Endodermal cell (in vitro differentiated cells): ENCODE data around the gene TMOD3. TPM values are rescaled to one million over a fixed set of nuclear protein-coding genes. Genes with fewer than 3 reads are reported as not detected.
A peak's percentile ranks its signal among the peaks of the same experiment; 100 is the strongest.

ENCODE experiments used
- DNase-seq: peaks from one replicate; pipeline ENCODE4 v3.0.0-alpha.2; 2017
- H3K27ac ChIP-seq: 2 replicates; pipeline ENCODE4 v1.5.1; 2013; ENCODE audit warnings: mild to moderate bottlenecking, low read depth, low read length, moderate library complexity
- H3K27me3 ChIP-seq: 2 replicates; pipeline ENCODE4 v1.6.1; 2013; ENCODE audit warnings: mild to moderate bottlenecking, low read length, moderate library complexity; ENCODE audit not compliant: insufficient read depth, control insufficient read depth, poor library complexity, severe bottlenecking
- H3K36me3 ChIP-seq: 2 replicates; pipeline ENCODE4 v1.7.0; 2013; ENCODE audit warnings: mild to moderate bottlenecking, low read length, moderate library complexity; ENCODE audit not compliant: control insufficient read depth, insufficient read depth
- H3K4me1 ChIP-seq: one replicate; pipeline ENCODE4 v1.7.0; 2013; ENCODE audit warnings: low read length; ENCODE audit not compliant: control insufficient read depth, insufficient read depth
- H3K4me3 ChIP-seq: 2 replicates; pipeline ENCODE4 v1.5.1; 2013; ENCODE audit warnings: mild to moderate bottlenecking, low read length, moderate library complexity
- H3K9ac ChIP-seq: 2 replicates; pipeline ENCODE4 v1.6.1; 2013; ENCODE audit warnings: mild to moderate bottlenecking, low read length, moderate library complexity; ENCODE audit not compliant: poor library complexity, severe bottlenecking; ENCODE audit errors: extremely low read depth
- H3K9me3 ChIP-seq: 2 replicates; pipeline ENCODE4 v1.6.1; 2013; ENCODE audit warnings: mild to moderate bottlenecking, low read length, moderate library complexity; ENCODE audit not compliant: control insufficient read depth
- H3K27ac Mint-ChIP-seq: 2 replicates; pipeline ENCODE4 v1.8.0; 2020; ENCODE audit warnings: mixed read lengths
- H3K27me3 Mint-ChIP-seq: 2 replicates; pipeline ENCODE4 v1.8.0; 2021; ENCODE audit warnings: mild to moderate bottlenecking, mixed read lengths; ENCODE audit not compliant: insufficient read depth
- H3K36me3 Mint-ChIP-seq: 2 replicates; pipeline ENCODE4 v1.8.0; 2020; ENCODE audit warnings: low read depth, mixed read lengths
- H3K4me1 Mint-ChIP-seq: 2 replicates; pipeline ENCODE4 v1.8.0; 2020; ENCODE audit warnings: mixed read lengths
- H3K4me3 Mint-ChIP-seq: 2 replicates; pipeline ENCODE4 v1.8.0; 2020; ENCODE audit warnings: mild to moderate bottlenecking, moderate library complexity, mixed read lengths
- H3K9me3 Mint-ChIP-seq: 2 replicates; pipeline ENCODE4 v1.8.0; 2020; ENCODE audit warnings: mild to moderate bottlenecking, mixed read lengths
- WGBS, 2 experiments: methylation state at CpG; one replicate each; pipeline versions ENCODE4 v1.1.5 to v1.1.7; 2013; ENCODE audit warnings: missing lambda C conversion rate in 2 of 2, mixed read lengths in 1 of 2; ENCODE audit not compliant: insufficient coverage in 1 of 2, insufficient read length in 1 of 2; 5-methylcytosine and 5-hydroxymethylcytosine counted together
- total RNA-seq, 2 donors: library from RNA; stranded (reverse); fragmentation: NEBNext Ultra II Directional in 1 of 2; extraction: Animal tissue kit (Norgen Biotek cat#: 25700) in 1 of 2; gene quantifications; 2 replicates in 1 of 2; 3 replicates in 1 of 2; pipeline ENCODE4 v1.2.1, GENCODE V29; 2021
- TF ChIP-seq, protein P1 (sequence below): fragments of 200-600 bp; sonication (generic); conservative IDR thresholded peaks from 2 replicates; pipeline ENCODE4 v1.5.0; 2021; ENCODE audit warnings: antibody characterized with exemption, mild to moderate bottlenecking

Gene TMOD3
- total RNA-seq, 2 donors from 2014 or later: 39.6 to 44.4 TPM

DNA sequence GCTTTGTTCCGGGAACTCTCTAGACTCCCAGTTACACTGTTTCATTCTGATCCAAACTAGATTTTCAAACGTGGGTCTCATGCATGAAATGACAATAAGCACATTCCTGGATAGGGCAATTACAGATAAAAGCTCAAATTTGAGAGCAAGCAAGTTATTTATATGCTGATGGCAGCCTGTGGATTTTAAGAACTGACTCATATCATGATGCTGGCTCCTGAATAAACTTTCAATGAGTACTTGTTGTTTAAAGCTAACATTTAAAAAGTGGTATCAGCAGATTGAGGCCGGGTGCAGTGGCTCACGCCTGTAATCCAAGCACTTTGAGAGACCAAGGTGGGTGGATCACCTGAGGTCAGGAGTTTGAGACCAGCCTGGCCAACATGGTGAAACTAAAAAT lies 75.5 kb downstream of the TMOD3 start:
- Mint-ChIP-seq H3K36me3 (peaks cover 69% of the 10 kb centered on the region), H3K4me3 (no peak overlapping the region), H3K27ac (no peak overlapping the region), H3K4me1 (no peaks in the 10 kb centered on the region), H3K27me3 (no peaks in the 10 kb centered on the region), H3K9me3 (no peaks in the 10 kb centered on the region)
- TF ChIP-seq, protein P1, sequence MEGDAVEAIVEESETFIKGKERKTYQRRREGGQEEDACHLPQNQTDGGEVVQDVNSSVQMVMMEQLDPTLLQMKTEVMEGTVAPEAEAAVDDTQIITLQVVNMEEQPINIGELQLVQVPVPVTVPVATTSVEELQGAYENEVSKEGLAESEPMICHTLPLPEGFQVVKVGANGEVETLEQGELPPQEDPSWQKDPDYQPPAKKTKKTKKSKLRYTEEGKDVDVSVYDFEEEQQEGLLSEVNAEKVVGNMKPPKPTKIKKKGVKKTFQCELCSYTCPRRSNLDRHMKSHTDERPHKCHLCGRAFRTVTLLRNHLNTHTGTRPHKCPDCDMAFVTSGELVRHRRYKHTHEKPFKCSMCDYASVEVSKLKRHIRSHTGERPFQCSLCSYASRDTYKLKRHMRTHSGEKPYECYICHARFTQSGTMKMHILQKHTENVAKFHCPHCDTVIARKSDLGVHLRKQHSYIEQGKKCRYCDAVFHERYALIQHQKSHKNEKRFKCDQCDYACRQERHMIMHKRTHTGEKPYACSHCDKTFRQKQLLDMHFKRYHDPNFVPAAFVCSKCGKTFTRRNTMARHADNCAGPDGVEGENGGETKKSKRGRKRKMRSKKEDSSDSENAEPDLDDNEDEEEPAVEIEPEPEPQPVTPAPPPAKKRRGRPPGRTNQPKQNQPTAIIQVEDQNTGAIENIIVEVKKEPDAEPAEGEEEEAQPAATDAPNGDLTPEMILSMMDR: no peak
- no peak for DNase-seq
- Histone ChIP-seq H3K4me1 (no peaks in the 10 kb centered on the region), H3K4me3 (no peak overlapping the region), H3K9ac (no peak overlapping the region), H3K27ac (no peak overlapping the region), H3K9me3 (no peaks in the 10 kb centered on the region), H3K27me3 (no peaks in the 10 kb centered on the region), H3K36me3 (peaks cover 57% of the 10 kb centered on the region)
- WGBS, 2 experiments: 76 to 80% methylated on average over 4 of the region's 4 CpGs

DNA sequence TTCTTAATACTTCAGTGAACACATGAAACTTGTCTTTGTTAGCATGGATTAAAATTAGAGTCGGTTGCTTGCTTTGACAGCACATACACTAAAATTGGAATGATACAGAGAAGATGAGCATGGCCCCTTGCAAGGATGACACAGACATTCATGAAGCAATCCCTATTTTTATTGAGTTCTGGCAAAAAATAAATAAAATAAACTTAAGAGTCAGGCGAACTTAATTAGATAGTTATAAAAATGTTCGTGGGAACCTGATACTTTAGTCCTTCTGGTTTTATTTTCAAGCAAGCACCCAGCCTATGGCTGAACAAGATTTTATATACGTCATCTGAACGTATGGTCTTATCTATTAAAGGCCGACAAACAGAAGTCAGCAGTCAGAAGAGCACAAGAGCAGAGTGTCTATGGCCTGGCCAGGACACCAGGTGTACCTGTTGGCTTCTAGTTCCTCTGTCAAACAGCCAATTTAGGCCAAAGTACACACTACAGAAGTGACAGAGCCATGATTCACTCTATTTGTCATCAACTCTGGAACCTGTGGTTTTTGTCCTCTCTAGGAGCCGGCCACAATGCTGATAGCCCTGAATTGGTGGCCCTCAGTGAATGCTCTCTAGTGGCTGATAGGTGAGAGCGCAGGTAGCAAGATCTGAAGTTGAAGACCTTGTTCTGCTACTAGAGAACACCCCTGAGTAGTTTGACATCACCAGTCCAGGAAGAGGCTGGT lies 77.8 kb downstream of the TMOD3 start:
- no peaks in the 10 kb centered on the region for H3K4me1 Mint-ChIP-seq
- 79 to 82% methylated on average over 8 of the region's 8 CpGs for WGBS, 2 experiments

DNA sequence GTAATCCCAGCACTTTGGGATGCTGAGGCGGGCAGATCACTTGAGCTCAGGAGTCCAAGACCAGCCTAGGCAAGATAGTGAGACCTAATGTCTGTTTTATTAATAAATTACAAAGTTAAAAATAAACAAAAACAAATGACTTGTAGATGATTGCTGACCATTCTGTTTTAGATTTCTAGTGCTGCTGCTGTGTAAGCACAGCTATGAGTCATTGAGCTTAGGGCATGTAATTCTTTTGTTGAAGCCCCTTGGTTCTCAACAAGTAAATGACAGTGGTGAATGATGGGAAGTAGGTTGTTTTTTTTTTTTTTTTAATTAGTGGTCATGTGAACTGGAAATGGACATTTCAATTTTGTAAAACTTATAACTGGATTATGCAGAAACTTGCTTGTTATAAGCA lies 78.9 kb downstream of the TMOD3 start:
- Mint-ChIP-seq H3K4me3 (no peak overlapping the region), H3K4me1 (no peaks in the 10 kb centered on the region)
- whole genome bisulfite sequencing, 2 experiments: 96% methylated on average over 1 of the region's 1 CpG; no CpG with 5 or more reads in 1 of the 2 experiments

More for the DNA sequence above, 77.8 kb downstream of the TMOD3 start:
- Histone ChIP-seq H3K4me3 (no peak overlapping the region), H3K27ac (no peak overlapping the region), H3K36me3 (peaks cover 54% of the 10 kb centered on the region), H3K9ac (no peak overlapping the region), H3K27me3 (no peaks in the 10 kb centered on the region), H3K4me1 (no peaks in the 10 kb centered on the region), H3K9me3 (no peaks in the 10 kb centered on the region)
- Mint-ChIP-seq H3K27ac (no peak overlapping the region), H3K27me3 (no peaks in the 10 kb centered on the region), H3K36me3 (peaks cover 59% of the 10 kb centered on the region), H3K4me3 (no peak overlapping the region), H3K9me3 (no peaks in the 10 kb centered on the region)
- peak; percentile 66 for DNase-seq
- TF ChIP-seq, protein P1: peak; percentile 61

More for the DNA sequence above, 78.9 kb downstream of the TMOD3 start:
- no peak overlapping the region for H3K9ac ChIP-seq
- no peak overlapping the region for H3K27ac ChIP-seq
- peaks cover 58% of the 10 kb centered on the region for H3K36me3 ChIP-seq
- H3K27ac Mint-ChIP-seq: no peak overlapping the region
- peaks cover 60% of the 10 kb centered on the region for H3K36me3 Mint-ChIP-seq
- no peaks in the 10 kb centered on the region for H3K9me3 Mint-ChIP-seq
- H3K27me3 ChIP-seq: no peaks in the 10 kb centered on the region
- no peaks in the 10 kb centered on the region for H3K27me3 Mint-ChIP-seq
- H3K4me1 ChIP-seq: no peaks in the 10 kb centered on the region
- H3K4me3 ChIP-seq: no peak overlapping the region
- no peaks in the 10 kb centered on the region for H3K9me3 ChIP-seq
- DNase-seq: no peak
- TF ChIP-seq, protein P1: no peak
